Epidermal melanocyte (primary cell): ENCODE measurements around the gene C16orf86.

Experiments used
- DNase-seq: peaks from one replicate; pipeline ENCODE4 v3.0.0; 2011; ENCODE audit warnings: low spot score; ENCODE audit not compliant: insufficient read length

C16orf86 gene

GRCh38 chr16:67667453-67667816 is 821 bp downstream of the C16orf86 start:
- DNase-seq, result peak; percentile 13

DNA sequence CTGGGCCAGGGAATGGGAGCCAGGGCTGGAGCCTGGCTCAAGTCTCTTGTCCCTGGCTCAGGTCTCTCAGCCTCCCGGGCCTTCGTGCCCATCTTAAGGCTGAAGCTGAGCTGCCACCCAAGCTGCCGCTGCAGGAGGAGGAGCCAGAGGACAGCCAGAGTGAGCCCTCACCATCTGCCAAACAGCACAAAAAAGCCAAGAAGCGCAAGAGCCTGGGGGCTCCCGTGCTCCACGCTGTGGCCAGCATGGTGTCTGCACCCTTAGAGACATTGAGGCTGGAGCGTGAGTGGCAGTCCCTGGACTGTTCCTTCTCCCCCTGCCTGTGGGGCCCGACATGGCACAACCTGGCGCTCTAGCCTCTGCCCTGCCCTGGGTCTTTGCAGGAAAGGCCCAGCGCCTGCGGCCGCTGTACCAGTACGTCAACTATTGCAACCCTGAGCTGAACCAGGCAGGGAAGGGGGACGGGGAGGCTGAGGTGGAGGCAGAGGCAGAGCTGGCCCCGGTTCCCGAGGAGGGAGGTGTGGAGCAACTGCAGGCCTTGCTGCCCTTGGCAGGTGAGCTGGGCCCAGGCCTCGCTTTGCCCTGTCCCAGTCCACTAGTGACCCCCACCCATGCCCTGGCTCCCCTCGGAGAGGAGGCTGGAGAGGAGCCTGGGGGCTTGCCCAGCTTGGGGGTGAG is 1.3 kb downstream of the C16orf86 start:
- peak; percentile 99 for DNase-seq

DNA sequence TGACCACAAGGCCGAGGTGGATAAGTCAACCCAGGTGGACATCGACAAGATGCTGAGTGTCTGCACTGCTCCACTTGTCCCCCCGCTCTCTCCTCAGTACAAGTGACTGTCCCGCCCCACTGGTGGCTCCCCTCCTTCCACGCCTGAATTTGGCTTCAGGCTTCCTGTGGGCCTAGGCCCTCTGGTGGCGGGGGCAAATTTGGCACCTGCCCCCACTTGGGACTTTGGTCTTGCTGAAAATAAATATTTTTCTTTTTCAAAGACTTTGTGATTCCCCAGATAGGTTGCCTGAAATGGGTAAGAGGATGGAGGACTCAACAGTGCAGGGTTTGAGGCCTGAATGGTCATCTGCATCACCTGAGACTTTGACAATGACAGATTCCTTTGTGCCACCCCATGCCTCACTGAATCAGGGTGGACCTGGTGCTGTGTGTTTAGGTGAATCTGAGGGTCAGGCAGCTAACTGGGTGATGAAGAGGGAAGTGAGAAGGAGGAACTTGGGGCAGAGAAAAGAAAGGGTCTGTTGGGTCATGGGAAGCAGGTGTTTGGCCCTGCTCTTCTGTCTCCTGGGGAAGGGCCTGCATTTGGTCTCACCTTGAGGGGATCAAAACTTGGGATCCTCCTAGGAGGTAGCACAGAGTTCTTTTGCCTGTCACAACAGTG is 2.0 kb downstream of the C16orf86 start:
- DNase-seq, result no peak

GRCh38 chr16:67669499-67670101 is 3.0 kb downstream of the C16orf86 start:
- DNase-seq, result no peak

DNA sequence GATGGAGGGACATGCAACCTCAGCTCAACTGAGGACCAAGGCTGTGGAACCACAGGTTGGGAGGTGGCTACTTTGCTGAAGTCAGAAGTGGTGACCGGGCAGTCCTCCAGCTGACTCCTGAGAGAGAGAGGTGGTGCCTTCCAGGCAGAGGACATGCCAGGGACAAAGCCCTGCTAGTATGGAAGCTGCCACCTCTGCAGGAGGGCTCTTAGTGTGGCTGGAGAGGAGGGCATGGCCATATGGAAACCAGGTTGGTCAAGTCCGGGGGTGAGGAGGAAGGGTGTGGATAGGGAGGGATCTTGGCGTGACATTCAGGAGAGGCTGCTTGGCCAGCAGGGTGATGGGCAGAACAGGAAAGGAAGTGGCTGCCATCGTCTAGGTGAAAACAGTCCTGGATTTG is 5.7 kb downstream of the C16orf86 start:
- no peak for DNase-seq

DNA sequence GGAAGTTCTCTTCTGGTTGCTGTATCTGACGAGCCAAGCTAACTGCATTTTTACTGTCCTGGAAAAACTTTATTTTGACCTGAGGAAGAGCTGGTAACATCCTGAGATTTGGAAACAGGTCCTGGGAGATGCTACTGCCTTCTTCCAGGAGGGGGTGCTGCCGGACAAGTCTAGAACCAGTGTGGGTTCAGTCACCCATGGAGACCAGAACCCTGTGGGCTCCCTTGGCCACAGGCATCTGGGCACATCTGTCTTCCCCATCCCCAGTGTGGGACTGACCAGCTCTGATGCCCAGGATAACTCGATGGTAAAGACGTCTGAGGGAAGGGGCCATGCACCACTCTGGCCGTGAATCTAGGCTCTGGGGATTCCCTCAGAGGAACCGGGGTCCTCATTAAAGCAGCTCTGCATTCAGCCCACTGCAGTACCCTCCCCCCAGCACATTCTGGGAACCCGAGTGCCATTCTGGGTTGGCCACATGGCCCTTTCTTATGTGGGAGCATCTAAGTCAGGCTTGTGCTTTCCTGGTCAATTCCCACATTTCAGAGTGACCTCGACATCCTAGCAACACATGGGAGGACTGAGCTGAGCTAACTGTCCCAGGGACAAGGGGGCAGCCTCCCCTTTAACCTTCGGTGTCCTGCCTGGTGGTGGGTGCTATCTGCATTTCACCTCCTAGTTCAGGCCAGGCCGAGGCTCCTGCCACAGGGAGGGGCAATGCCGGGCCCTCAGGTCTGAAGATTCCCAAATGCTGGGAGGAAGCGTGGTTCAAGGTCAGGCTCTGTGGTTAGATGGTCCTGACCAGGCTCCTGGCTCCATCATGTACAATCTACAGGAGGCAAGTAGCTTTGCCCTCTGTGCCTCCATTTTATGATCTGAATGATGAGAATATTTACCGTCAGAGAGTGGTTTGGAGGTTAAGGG is 6.4 kb downstream of the C16orf86 start:
- DNase-seq, result peak; percentile 92

DNA sequence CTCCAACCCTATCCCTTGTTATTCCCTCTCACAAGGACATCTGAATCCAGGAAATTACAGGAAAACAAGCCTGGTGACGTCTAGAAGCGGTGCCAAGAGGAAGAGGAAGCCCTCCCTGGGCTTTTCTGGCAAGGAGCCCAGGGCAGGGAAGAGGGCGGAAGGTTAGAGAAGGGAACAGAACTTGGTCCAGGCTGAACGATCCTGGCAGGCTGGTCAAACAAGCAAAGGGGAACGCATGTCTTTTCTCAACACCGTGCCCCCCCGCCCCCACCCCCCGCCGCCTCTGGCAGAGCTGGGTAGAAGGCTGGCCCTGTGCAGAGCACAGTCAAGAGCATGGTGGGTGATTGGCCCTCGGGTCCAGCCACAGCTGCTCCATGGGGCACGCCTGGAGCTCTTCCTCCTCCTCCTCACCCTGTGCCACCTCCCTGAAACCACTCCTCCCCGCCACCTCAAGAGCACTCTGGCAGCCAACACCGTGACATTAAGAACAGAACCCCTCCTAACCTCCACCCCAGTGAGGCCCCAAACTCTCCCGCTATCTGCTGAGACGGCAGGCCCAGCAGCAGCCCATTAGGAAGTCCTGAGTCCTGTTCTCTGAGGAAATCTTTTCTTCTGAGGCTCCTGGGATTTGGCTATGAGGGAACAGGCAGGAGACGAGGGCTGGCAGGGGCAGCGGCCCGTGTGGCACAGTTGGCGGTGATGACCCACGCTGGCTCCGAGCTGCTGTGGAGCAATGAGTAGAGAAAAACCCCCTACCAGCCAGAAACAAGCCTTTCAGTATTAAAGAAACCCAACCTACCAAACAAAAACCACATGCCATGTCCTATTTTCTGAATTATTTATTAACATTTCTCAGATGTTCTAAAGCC is 7.3 kb downstream of the C16orf86 start:
- DNase-seq, result no peak

- DNase-seq, result no peak
These were observed 8.4 kb downstream of the C16orf86 start for GRCh38 chr16:67674851-67675578.

GRCh38 chr16:67675579-67675935 is 8.9 kb downstream of the C16orf86 start:
- DNase-seq, result no peak

DNA sequence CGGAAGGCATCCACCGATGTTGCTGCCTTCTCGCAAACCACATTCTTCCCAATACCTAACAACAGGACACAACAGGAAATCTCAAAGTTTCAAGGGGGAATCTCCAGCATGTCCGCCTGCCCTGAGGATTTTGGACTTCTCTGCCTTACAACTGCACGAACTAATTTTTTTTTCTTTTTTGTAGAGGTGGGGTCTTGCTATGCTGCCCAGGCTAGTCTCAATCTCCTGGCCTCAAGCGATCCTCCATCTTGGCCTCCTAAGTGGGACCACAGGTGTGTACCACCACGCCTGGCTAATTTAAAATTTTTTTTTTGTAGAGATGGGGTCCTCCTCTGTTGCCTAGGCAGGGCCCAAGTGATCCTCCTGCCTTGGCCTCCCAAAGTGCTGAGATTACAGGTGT is 9.4 kb downstream of the C16orf86 start:
- no peak for DNase-seq

GRCh38 chr16:67676516-67676915 is 9.9 kb downstream of the C16orf86 start:
- DNase-seq, result no peak

DNA sequence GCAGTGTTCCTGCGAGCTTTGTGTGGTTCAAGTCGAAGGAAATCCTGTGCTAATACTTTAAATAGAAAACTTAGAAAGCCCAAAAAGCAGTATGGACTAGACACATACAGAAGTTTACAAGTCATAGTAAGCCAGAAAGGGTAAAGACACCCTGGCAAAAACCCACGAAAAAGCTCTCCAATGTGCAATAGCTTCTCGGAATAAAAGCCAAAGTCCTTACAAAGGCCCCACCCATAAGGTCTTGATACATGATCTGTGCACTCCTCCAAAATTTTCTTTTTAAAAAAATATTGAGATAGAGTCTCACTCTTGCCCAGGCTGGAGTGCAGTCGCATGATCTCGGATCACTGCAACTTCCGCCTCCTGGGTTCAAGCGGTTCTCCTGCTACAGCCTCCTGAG is 10.3 kb downstream of the C16orf86 start:
- DNase-seq, result no peak

GRCh38 chr16:67677712-67678111 is 11.1 kb downstream of the C16orf86 start:
- no peak for DNase-seq

GRCh38 chr16:67678354-67679023 is 11.9 kb downstream of the C16orf86 start:
- DNase-seq, result no peak

- DNase-seq, result no peak
These were observed 13.6 kb downstream of the C16orf86 start for GRCh38 chr16:67679935-67680897.

- DNase-seq, result no peak
These were observed 17.2 kb downstream of the C16orf86 start for GRCh38 chr16:67683767-67684166.

DNA sequence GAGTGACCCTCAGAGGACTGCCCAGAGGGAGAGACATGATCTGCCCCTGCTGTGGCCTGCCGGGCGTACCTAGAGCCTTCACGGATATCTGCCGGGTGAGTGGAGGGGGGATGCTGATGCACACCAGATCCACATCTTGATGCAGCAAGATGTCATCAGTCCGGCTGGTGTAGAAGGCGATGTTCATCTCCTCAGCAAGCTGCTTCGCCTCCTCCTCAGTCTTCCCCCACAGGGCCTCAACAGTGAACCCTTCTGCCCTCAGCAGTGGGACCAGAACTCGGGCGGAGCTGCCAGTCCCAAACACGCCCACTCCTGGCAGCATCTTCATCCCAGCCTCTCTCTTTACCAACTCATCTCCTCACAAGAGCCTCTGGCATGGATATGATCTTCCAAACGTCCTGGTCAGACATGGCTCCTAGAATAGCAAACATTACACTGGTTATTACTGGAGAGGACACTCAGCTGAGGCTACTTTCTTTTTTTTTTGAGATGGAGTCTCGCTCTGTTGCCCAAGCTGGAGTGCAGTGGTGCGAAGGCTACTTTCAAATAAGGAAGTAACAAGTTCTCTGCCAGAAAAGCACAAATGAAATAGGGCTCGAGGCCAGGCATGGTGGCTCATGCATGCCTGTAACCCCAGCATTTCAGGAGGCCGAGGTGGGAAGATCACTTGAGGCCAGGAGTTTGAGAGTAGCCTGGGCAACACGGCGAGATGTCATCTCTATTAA is 18.9 kb downstream of the C16orf86 start:
- DNase-seq, result no peak
